Adipocyte (in vitro differentiated cells): ENCODE data around the gene ANGPTL5.
"Not testable (repeated sequence)": the region's sequence is repeated elsewhere in the genome, so short reads cannot be mapped to it uniquely, and the experiment has no call there.

Experiments
- DNase-seq: peaks from one replicate; pipeline ENCODE4 v3.0.0-alpha.2; 2015; ENCODE audit warnings: low read depth
- H3K27me3 ChIP-seq: replicated peaks from 2 replicates; pipeline ENCODE4 v1.7.0; 2013; ENCODE audit warnings: mild to moderate bottlenecking, low read length, moderate library complexity; ENCODE audit not compliant: control insufficient read depth, insufficient read depth
- H3K36me3 ChIP-seq: 2 replicates; pipeline ENCODE4 v1.7.0; 2013; ENCODE audit warnings: low read length, mild to moderate bottlenecking, moderate library complexity; ENCODE audit not compliant: control insufficient read depth, insufficient read depth, severe bottlenecking
- H3K4me1 ChIP-seq: 2 replicates; pipeline ENCODE4 v1.7.0; 2013; ENCODE audit warnings: mild to moderate bottlenecking, low read length, moderate library complexity; ENCODE audit not compliant: control insufficient read depth, insufficient read depth
- H3K4me3 ChIP-seq: 2 replicates; pipeline ENCODE4 v1.7.0; 2013; ENCODE audit warnings: mild to moderate bottlenecking, low read length, moderate library complexity
- H3K9ac ChIP-seq: 2 replicates; pipeline ENCODE4 v1.7.0; 2013; ENCODE audit warnings: mild to moderate bottlenecking, low read length, moderate library complexity
- H3K9me3 ChIP-seq: 2 replicates; pipeline ENCODE4 v1.7.0; 2013; ENCODE audit warnings: mild to moderate bottlenecking, low read length, moderate library complexity; ENCODE audit not compliant: control insufficient read depth

Gene ANGPTL5

GRCh38 chr11:101860696-101861427 is 55.5 kb downstream of the ANGPTL5 start:
- H3K9me3 ChIP-seq, result peaks cover 7% of the 10 kb centered on the region
- no peak overlapping the region for H3K4me3 ChIP-seq
- no peak overlapping the region for H3K9ac ChIP-seq
- H3K27me3 ChIP-seq, result no peaks in the 10 kb centered on the region
- no peaks in the 10 kb centered on the region for H3K36me3 ChIP-seq
- DNase-seq, result peak; percentile 93
- peaks cover 24% of the 10 kb centered on the region for H3K4me1 ChIP-seq

DNA sequence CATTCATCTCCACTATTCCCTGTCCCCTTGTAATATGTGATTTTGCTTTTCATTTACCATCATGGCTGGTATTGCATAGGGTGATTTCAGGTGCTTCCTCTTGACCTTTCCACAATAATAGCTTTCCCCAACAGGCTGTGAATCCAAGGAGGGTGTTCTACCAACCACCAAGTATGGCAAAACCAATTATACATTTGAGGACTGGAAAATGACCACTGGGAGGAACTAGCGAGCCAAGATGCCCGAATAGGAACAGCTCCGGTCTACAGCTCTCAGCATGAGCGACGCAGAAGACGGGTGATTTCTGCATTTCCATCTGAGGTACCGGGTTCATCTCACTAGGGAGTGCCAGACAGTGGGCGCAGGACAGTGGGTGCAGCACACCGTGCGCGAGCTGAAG is 64.1 kb downstream of the ANGPTL5 start:
- H3K4me1 ChIP-seq, H3K27me3 ChIP-seq, DNase-seq, H3K4me3 ChIP-seq, H3K9ac ChIP-seq, H3K36me3 ChIP-seq, H3K9me3 ChIP-seq: not testable (repeated sequence)

DNA sequence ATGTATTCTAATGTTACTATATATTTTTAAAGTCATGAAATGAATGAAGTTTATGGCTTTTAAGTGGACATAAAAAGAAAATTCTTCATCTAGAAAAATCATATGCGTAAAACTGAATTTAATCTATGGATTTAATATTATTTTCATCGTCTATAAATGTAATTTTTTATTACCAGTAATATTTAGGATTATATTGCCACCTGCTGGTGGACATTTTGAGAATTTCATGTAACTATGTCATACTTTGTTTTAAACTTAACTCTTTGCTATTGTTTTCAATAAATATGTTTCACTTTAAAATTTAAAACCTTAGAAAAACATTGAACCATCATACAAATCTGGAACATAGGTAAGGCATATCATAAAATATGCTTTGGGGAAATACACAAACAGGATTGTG is 68.1 kb downstream of the ANGPTL5 start:
- Histone ChIP-seq H3K4me1 (no peaks in the 10 kb centered on the region), H3K36me3 (no peaks in the 10 kb centered on the region), H3K9ac (no peak overlapping the region), H3K9me3 (peaks cover 3% of the 10 kb centered on the region), H3K27me3 (no peaks in the 10 kb centered on the region), H3K4me3 (no peak overlapping the region)
- DNase-seq, result peak; percentile 85

- Histone ChIP-seq H3K9ac (no peak overlapping the region), H3K9me3 (peaks cover 7% of the 10 kb centered on the region), H3K27me3 (no peaks in the 10 kb centered on the region), H3K4me3 (no peak overlapping the region), H3K4me1 (no peaks in the 10 kb centered on the region), H3K36me3 (no peaks in the 10 kb centered on the region)
- DNase-seq, result no peak
Measured at GRCh38 chr11:101844608-101845007, 71.7 kb downstream of the ANGPTL5 start.

- DNase-seq, result no peak
- Histone ChIP-seq H3K9ac (no peak overlapping the region), H3K27me3 (no peaks in the 10 kb centered on the region), H3K36me3 (no peaks in the 10 kb centered on the region), H3K4me3 (no peak overlapping the region), H3K9me3 (peaks cover 7% of the 10 kb centered on the region), H3K4me1 (no peaks in the 10 kb centered on the region)
Measured at GRCh38 chr11:101840704-101841103, 75.6 kb downstream of the ANGPTL5 start.
